Measurements from ENCODE around the gene JPT2. TPM values are rescaled to one million over a fixed set of nuclear protein-coding genes. Genes with fewer than 3 reads are reported as not detected.

JPT2 gene
- total RNA-seq, 6 experiments from 2014 or later: 71.7 to 92.9 (median 80.8) TPM

DNA sequence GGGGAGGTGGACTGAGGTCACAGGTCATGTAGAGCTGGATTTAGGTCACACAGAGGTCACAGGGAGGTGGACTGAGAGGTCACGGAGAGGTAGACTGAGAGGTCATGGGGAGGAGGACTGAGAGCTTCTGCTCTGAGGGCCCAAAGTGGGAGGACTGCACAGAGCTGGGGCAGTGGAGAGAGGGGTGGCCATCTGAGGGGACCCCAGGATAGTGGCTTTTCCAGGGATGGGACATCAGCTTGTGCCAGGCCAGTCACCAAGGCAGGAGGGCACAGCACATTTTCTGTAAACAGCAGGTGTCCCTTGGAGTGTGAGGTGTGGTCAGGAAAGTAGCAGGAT is 26.1 kb upstream of the JPT2 start:
- DNase-seq: no peak
- TF ChIP-seq, protein P1, sequence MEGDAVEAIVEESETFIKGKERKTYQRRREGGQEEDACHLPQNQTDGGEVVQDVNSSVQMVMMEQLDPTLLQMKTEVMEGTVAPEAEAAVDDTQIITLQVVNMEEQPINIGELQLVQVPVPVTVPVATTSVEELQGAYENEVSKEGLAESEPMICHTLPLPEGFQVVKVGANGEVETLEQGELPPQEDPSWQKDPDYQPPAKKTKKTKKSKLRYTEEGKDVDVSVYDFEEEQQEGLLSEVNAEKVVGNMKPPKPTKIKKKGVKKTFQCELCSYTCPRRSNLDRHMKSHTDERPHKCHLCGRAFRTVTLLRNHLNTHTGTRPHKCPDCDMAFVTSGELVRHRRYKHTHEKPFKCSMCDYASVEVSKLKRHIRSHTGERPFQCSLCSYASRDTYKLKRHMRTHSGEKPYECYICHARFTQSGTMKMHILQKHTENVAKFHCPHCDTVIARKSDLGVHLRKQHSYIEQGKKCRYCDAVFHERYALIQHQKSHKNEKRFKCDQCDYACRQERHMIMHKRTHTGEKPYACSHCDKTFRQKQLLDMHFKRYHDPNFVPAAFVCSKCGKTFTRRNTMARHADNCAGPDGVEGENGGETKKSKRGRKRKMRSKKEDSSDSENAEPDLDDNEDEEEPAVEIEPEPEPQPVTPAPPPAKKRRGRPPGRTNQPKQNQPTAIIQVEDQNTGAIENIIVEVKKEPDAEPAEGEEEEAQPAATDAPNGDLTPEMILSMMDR (IDR thresholded peaks at IDR 0.05): no peak
- peaks cover 15% of the 10 kb centered on the region for H3K27me3 Mint-ChIP-seq (ENCODE audit: insufficient read depth)
- H3K36me3 Mint-ChIP-seq (ENCODE audit: low read depth): peaks cover 40% of the 10 kb centered on the region
- no peak overlapping the region for H3K4me3 Mint-ChIP-seq
- peak overlapping the region; percentile 33; the same call in 1 of the 2 replicates for H3K27ac Mint-ChIP-seq
- peaks cover under 1% of the 10 kb centered on the region; the same call in 1 of the 2 replicates for H3K4me1 Mint-ChIP-seq (ENCODE audit: low read depth)
- peaks cover 14% of the 10 kb centered on the region for H3K9me3 Mint-ChIP-seq

DNA sequence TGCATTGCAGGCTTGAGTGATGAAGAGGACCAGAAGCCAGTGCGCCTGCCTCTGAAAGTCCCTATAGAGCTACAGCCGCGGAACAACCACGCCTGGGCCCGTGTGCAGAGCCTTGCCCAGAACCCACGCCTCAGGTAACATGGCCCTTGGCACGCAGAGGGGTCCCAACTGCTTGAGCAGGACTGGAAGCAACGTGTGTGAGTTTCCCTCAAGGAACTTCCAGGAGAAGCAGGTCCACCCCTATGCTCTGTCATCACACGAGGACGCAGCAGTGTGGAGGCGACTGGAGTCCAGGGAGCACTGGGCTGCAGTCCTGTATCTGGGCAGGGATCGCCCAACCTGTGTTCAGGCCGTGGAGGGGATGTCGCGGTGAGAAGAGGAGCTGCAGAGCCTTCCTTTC is 25.1 kb upstream of the JPT2 start:
- H3K9me3 Mint-ChIP-seq: peaks cover 14% of the 10 kb centered on the region
- no peak overlapping the region for H3K27ac Mint-ChIP-seq
- no peaks in the 10 kb centered on the region for H3K4me1 Mint-ChIP-seq (ENCODE audit: low read depth)
- peaks cover 15% of the 10 kb centered on the region for H3K27me3 Mint-ChIP-seq (ENCODE audit: insufficient read depth)
- DNase-seq: no peak
- TF ChIP-seq, protein P1 (IDR thresholded peaks at IDR 0.05): no peak
- no peak overlapping the region for H3K4me3 Mint-ChIP-seq
- H3K36me3 Mint-ChIP-seq (ENCODE audit: low read depth): peaks cover 35% of the 10 kb centered on the region

DNA sequence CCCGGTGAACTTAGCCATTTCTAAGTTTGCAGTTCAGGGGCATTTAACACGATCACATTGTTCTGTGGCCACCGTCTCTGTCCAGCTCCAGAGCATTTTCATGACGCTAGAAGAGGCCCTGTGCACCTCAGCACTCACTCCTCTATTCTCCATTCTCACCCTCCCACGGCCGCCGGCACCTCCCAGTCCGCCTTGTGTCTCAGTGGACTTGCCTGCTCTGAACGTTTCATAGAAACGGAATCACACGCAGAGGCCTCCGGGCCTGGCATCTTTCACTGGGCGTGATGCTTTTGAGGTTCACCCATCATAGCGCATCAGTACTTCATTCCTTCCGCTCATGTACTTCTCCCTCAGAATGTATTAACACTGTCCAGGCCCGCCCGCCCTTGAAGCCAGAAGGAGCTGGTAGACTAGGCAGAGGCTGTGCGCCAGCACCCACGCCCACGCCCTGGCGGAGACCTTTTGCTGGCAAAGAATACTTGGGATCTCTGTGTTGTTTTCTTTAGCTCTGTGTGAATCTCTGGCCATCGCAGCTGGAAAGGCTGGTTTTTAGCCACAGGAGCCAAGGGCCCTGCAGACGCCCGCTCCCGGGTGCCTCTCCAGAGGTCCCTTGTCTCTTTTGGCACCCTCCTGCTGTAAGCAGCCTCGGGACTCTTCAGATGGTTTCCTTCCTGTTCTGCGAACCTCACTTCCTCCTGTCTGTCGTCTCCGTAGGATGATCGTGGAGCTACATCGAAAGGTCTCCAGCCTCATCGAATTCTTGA is 23.4 kb upstream of the JPT2 start:
- peaks cover 15% of the 10 kb centered on the region for H3K27me3 Mint-ChIP-seq (ENCODE audit: insufficient read depth)
- no peak overlapping the region for H3K4me3 Mint-ChIP-seq
- TF ChIP-seq, protein P1 (IDR thresholded peaks at IDR 0.05): no peak
- H3K27ac Mint-ChIP-seq: no peak overlapping the region
- H3K9me3 Mint-ChIP-seq: peaks cover 14% of the 10 kb centered on the region
- no peaks in the 10 kb centered on the region for H3K4me1 Mint-ChIP-seq (ENCODE audit: low read depth)
- DNase-seq: no peak
- H3K36me3 Mint-ChIP-seq (ENCODE audit: low read depth): peaks cover 34% of the 10 kb centered on the region

DNA sequence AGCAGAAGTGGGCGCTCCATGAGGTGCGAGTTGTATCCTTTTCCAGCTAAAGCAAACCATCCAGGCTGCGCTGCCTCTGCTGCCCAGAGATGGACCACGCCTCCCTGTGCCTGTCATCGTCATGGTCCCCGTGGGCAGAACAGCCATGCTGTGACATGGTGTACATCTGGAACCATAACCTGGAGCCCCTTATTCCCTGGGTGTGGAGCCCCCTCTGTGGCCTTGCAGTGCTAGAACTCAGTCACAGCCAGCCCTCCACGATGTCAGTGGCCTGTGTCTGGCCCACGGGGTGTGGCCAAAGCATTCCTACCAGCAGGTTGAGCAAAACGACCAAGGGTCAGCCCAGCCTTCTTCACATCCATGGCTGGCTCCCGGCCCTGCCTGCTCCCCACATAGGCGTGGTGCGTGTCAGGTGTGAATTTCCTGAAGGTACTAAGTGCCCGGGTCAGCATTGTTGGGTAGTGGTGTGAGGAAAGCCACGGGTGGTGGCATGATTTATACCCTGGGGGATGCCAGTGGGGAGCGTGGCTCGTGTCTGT is 22.7 kb upstream of the JPT2 start:
- Mint-ChIP-seq H3K4me1 (ENCODE audit: low read depth) (no peaks in the 10 kb centered on the region), H3K4me3 (no peak overlapping the region), H3K9me3 (peaks cover 14% of the 10 kb centered on the region), H3K27me3 (ENCODE audit: insufficient read depth) (peaks cover 15% of the 10 kb centered on the region), H3K36me3 (ENCODE audit: low read depth) (peaks cover 33% of the 10 kb centered on the region), H3K27ac (no peak overlapping the region)
- no peak for DNase-seq
- TF ChIP-seq, protein P1 (IDR thresholded peaks at IDR 0.05): 0 out of 2 replicates have a peak, but pooled peaks have one; percentile 14

DNA sequence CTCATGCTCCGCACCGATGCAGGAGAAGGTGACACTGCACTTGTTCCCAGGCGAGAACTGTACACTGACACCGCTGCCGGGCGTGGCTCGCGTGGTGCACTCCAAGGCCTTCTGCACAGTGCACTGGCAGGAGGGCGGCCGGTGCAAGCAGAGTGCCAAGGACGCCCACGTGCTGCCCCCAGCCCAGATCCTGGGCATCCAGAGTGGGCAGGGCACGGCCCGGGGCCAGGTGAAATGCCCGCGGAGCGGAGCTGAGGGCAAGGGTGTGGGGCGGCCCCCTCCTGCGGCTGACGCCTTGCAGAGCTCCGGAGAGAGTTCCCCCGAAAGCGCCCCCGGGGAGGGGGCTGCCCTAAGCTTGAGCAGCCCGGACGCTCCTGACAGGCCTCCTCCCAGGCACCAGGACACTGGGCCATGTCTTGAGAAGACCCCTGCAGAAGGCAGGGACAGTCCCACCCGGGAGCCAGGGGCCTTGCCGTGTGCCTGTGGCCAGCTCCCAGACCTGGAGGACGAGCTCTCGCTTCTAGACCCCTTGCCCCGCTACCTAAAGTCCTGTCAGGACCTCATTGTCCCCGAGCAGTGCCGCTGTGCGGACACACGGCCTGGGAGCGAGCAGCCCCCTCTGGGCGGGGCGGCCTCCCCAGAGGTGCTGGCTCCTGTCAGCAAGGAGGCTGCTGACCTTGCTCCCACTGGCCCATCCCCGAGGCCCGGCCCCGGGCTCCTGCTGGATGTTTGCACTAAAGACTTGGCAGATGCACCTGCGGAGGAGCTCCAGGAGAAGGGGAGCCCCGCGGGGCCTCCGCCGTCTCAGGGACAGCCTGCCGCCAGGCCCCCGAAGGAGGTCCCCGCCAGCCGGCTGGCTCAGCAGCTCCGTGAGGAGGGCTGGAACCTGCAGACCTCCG is 21.9 kb upstream of the JPT2 start:
- Mint-ChIP-seq H3K4me1 (ENCODE audit: low read depth) (no peaks in the 10 kb centered on the region), H3K36me3 (ENCODE audit: low read depth) (peaks cover 25% of the 10 kb centered on the region), H3K27me3 (ENCODE audit: insufficient read depth) (peaks cover 7% of the 10 kb centered on the region), H3K4me3 (no peak overlapping the region), H3K9me3 (peaks cover 8% of the 10 kb centered on the region), H3K27ac (no peak overlapping the region)
- DNase-seq: no peak
- TF ChIP-seq, protein P1 (IDR thresholded peaks at IDR 0.05): no peak
